Stimulated activated CD4-positive, alpha-beta T cell treated with anti-CD3 and anti-CD28 coated beads, Interleukin-15, amount 100 ng/mL, for 24 hours (primary cell): ENCODE measurements around the gene ZFP92.
A peak's percentile ranks its signal among the peaks of the same experiment; 100 is the strongest.
"Not testable (repeated sequence)": the region's sequence is repeated elsewhere in the genome, so short reads cannot be mapped to it uniquely, and the experiment has no call there.

Experiments
- DNase-seq: peaks from one replicate; pipeline ENCODE4 v3.0.0-alpha.2; 2020

ZFP92 gene

GRCh38 chrX:153411255-153411987 lies at the start of gene ZFP92:
ZFP92 (plus strand) TSS chrX:153411472; CDS start chrX:153418323, 6,851 bp downstream.
- DNase-seq = peak; percentile 39

GRCh38 chrX:153361781-153362397 lies 49.4 kb upstream of the ZFP92 start:
- DNase-seq = no peak

DNA sequence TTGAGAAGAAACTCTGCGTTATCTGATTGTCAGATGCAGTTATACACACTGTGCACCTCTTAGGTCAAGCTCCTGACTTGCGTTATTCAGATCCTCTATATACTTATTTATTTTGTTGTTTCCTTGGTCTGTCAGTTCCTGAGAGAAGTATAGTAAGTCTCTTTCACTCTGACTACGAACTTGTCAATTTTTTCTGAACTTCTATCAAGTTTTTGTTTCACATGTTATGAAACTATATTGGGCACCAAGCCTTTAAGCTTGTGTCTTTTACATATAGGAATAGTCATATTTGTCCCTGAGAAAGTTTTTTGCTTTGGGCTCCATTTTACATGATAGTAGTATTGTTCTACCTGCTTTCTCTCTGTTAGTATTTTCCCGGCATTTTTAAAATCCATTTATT lies 45.6 kb upstream of the ZFP92 start:
- DNase-seq = no peak

- no peak for DNase-seq
These were observed 45.2 kb upstream of the ZFP92 start for GRCh38 chrX:153366119-153366518.

- DNase-seq = no peak
These were observed 44.3 kb upstream of the ZFP92 start for GRCh38 chrX:153366878-153367538.

- no peak for DNase-seq
These were observed 40.8 kb upstream of the ZFP92 start for GRCh38 chrX:153370293-153371055.

DNA sequence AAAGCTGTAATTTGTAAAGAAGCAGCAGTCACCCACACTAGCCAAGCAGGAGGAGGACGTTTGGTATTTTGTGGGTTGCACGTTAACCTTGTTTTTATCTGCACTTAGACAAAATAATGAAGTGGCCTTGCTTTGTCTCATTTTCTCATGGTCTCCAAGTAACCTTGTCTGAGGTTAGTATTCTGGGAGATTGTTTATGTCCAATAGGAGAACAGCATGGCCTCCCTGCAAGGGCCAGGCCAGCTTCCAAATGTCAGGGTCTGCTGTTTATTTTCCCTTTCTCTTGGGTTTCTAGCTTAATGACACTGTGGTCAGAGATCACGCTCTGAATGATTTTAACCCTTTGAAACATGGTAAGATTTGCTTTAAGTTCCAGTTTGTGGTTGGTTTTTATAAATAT lies 40.0 kb upstream of the ZFP92 start:
- no peak for DNase-seq

GRCh38 chrX:153372949-153373348 lies 38.3 kb upstream of the ZFP92 start:
- no peak for DNase-seq

DNA sequence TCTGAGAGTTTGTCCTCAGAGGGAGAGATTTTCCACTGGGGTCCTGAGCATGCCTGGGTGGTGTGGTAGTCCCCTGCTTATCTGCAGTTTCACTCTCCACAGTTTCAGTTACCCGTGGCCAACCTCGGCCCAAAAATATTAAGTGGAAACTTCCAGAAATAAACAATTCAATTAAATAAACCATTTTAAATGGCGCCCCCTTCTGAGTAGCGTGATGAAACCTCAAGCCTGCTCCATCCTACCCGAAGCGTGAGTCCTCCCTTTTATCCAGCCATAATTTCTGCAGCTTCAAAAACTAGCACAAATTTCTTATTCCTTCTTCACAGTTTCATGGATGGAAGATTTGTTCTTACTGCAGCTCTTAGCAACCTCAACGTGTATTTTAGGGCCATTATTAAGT lies 36.8 kb upstream of the ZFP92 start:
- DNase-seq = no peak

DNA sequence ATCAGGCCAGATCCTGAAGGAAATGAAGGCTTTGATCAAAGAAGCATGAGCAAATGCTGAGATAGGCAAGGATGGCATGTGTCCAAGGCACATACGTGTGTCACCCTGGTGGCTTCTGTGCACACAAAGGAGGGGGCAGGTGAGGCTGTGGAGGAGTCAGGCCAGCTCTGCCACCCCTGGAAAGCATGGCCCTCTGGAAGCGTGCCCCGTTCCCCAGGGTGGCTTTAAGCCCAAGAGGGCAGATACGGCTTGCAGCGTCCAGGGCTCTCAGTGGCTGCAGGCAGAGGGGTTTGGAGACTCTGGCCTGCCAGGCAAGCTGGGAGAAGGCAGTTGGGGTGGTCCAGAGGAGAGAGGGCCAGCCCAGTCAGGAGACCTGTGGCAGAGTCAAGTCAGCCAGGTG lies 35.7 kb upstream of the ZFP92 start:
- DNase-seq = no peak

- no peak for DNase-seq
These were observed 33.5 kb upstream of the ZFP92 start for GRCh38 chrX:153377727-153378126.

GRCh38 chrX:153378607-153379006 lies 32.7 kb upstream of the ZFP92 start:
- DNase-seq = no peak

DNA sequence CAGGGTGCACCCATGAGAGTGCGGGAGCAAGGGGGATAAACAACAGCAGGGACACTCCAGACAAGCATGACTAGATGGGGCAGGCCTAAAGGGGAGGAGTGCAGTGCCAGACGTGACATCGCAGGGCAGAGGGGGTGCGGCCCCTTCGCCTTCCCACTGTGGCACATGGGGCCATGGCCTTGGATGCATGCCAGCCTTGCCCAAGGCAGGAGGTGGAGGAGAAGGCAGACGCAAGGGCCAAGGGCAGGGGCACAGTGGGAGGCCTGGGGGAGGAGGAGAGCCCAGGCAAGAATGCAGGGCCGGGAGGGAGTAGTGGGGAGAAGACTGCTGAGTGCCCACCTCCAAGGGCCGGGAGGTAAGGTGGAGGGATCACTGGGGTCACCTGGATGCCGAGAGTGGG lies 31.8 kb upstream of the ZFP92 start:
- DNase-seq = no peak

GRCh38 chrX:153379971-153380581 lies 31.2 kb upstream of the ZFP92 start:
- DNase-seq = no peak

GRCh38 chrX:153380691-153381090 lies 30.6 kb upstream of the ZFP92 start:
- DNase-seq = no peak

DNA sequence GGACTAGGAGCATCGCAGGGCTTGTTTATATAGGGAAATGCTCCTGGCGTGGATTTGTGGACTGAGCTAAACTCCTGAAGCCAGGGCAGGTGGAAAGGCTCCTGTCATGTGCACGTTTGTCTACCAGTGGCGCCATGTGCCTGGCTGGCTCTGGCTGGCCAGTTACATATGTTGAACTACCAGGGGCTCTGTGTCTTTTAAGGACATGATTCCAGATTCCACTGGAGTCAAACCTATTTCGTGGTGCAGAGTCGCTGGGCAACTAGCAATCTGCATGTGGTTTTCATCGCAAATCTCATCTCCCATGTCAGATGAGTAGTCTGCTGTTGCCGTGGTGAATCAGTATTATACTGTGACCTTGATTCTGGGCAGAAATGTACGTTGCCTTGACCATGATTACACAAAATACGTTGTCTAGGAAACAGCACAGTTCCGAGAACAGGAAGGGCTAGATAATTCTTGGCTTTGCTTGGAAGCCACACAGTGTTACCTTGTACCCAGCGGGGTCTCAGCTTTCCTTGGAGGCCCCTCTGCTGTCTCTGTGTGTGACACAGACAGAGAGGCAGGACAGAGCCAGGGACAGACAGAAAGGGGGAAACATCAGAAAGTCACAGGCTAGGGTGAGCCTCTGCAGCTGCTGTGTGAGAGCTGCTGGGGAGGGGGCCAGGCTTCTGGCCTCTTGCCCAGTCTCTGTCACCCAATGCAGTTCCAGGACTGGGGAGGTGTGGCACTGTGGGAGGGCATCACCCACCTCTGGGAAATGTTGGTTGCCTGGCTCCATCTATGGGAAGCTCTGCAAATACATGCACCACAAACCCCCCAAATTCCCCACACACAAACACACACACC lies 29.4 kb upstream of the ZFP92 start:
- DNase-seq = peak; percentile 18

DNA sequence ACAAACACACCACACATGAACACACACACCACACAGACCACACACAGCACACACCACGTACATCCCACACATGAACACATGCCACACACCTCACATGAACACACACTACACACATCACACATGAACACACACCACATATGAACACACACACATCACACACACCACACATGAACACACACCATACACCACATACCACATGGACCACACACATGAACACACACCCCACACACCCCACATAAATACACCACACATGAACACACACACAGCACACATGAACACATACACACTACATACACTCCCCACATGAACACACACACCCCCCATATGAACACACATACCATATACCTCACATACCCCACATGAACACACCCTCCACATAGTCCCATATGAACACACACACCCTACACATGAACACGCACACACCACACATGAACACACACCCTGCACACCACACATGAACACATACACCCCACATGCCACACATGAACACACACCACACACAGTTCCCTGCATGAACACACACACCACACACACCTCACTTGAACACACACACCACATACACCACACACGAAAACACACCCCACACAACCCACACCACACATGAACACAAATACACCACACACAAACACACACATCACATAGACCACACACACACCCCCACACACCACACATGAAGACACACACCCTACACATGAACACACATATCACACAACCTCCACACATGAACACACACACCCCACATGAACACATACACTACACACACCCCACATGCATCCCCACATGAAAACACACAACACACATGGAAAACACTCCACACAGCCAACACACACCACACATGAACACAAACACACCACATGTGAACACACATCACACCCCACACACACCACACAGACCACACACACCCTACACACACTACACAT lies 28.4 kb upstream of the ZFP92 start:
- no peak for DNase-seq

GRCh38 chrX:153384390-153384789 lies 26.9 kb upstream of the ZFP92 start:
- DNase-seq = no peak

DNA sequence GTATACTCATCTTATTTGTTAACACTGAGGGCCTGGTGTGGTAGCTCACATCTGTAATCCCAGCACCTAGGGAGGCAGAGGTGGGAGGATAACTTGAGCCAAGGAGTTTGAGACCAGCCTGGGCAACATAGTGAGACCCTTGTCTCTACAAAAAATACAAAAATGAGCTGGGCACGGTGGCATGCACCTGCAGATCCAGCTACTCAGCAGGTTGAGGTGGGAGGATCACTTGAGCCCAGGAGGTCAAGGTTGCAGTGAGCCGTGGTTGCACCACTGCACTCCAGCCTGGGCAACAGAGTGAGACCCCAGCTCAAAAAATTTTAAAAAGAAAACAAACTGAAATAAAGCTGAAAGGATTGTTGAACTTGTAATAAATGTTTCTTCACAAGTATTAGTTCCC lies 26.3 kb upstream of the ZFP92 start:
- not testable (repeated sequence) for DNase-seq

- no peak for DNase-seq
These were observed 25.2 kb upstream of the ZFP92 start for GRCh38 chrX:153386097-153386496.

GRCh38 chrX:153387345-153387744 lies 23.9 kb upstream of the ZFP92 start:
- DNase-seq = no peak
